ENCODE data around the gene FAM124A.

- TF ChIP-seq GATA2 (IDR thresholded peaks at IDR 0.05; ENCODE audit: low read depth, low read length) (no peak), GATA3 (IDR thresholded peaks at IDR 0.05; ENCODE audit: low read depth, low read length) (no peak)
These were observed 69.1 kb downstream of the FAM124A start for GRCh38 chr13:51291341-51291740.

All from SH-SY5Y (cell line).